HepG2 (cell line): ENCODE data around the gene TXNIP. TPM values are rescaled to one million over a fixed set of nuclear protein-coding genes. Genes with fewer than 3 reads are reported as not detected.

ENCODE experiments used
- CBX1 ChIP-seq: IDR thresholded peaks from one replicate; pipeline ENCODE4 v1.6.1; 2016; ENCODE audit warnings: antibody characterized with exemption, low read depth
- GLMP ChIP-seq: sonication (generic); formaldehyde crosslinking; IDR thresholded peaks from 2 replicates; pipeline ENCODE4 v1.9.0; 2021; ENCODE audit warnings: missing genetic modification reagents, mild to moderate bottlenecking, borderline replicate concordance
- GMEB2 ChIP-seq: IDR thresholded peaks from 2 replicates; pipeline ENCODE4 v1.6.1; 2016; ENCODE audit warnings: missing biosample characterization, missing genetic modification reagents, low read depth
- HOXA5 ChIP-seq: sonication (generic); formaldehyde crosslinking; IDR thresholded peaks from 2 replicates; pipeline ENCODE4 v1.4.0; 2020; ENCODE audit warnings: missing genetic modification reagents
- KLF12 ChIP-seq: sonication (generic); formaldehyde crosslinking; IDR thresholded peaks from 2 replicates; pipeline ENCODE4 v1.4.0; 2020; ENCODE audit warnings: missing genetic modification reagents, borderline replicate concordance
- MNT ChIP-seq: fragments of 450-650 bp; IDR thresholded peaks from 2 replicates; pipeline ENCODE4 v1.6.1; 2016
- NAIF1 ChIP-seq: sonication (generic); formaldehyde crosslinking; IDR thresholded peaks from 2 replicates; pipeline ENCODE4 v1.5.0; 2020; ENCODE audit warnings: mild to moderate bottlenecking, missing genetic modification reagents, borderline replicate concordance
- NR2F1 ChIP-seq, 2 experiments: fragments of 450-650 bp in 1 of 2; formaldehyde crosslinking in 1 of 2; IDR thresholded peaks; 2 replicates each; pipeline versions ENCODE4 v1.5.0 to v1.6.1; 2016 to 2020; ENCODE audit warnings: mild to moderate bottlenecking in 1 of 2, missing compliant biosample characterization in 1 of 2, missing genetic modification reagents in 1 of 2, moderate library complexity in 1 of 2
- SIN3B ChIP-seq: fragments of 150-350 bp; IDR thresholded peaks from 2 replicates; pipeline ENCODE4 v1.6.1; 2014; ENCODE audit warnings: low read length
- TOPORS ChIP-seq: sonication (generic); formaldehyde crosslinking; IDR thresholded peaks from 2 replicates; pipeline ENCODE4 v1.8.0; 2023; ENCODE audit warnings: mild to moderate bottlenecking, missing genetic modification reagents
- XBP1 ChIP-seq: sonication (generic); formaldehyde crosslinking; IDR thresholded peaks from 2 replicates; pipeline ENCODE4 v1.5.0; 2020; ENCODE audit warnings: missing genetic modification reagents
- ZNF280B ChIP-seq: sonication (generic); formaldehyde crosslinking; IDR thresholded peaks from 2 replicates; pipeline ENCODE4 v1.5.0; 2020; ENCODE audit warnings: missing genetic modification reagents, mild to moderate bottlenecking, borderline replicate concordance
- ZNF629 ChIP-seq: sonication (generic); formaldehyde crosslinking; conservative IDR thresholded peaks from 2 replicates; pipeline ENCODE4 v1.5.0; 2020; ENCODE audit warnings: missing genetic modification reagents
- ZNF691 ChIP-seq: sonication (generic); formaldehyde crosslinking; IDR thresholded peaks from 2 replicates; pipeline ENCODE4 v1.4.0; 2020; ENCODE audit warnings: missing genetic modification reagents, low read depth, mild to moderate bottlenecking, borderline replicate concordance
- ZNF749 ChIP-seq: sonication (generic); formaldehyde crosslinking; IDR thresholded peaks from 2 replicates; pipeline ENCODE4 v1.8.0; 2022; ENCODE audit warnings: mild to moderate bottlenecking, missing genetic modification reagents, moderate library complexity, borderline replicate concordance
- ZNF772 ChIP-seq: sonication (generic); formaldehyde crosslinking; IDR thresholded peaks from 2 replicates; pipeline ENCODE4 v1.5.0; 2020; ENCODE audit warnings: mild to moderate bottlenecking, missing genetic modification reagents
- ZNF784 ChIP-seq: sonication (generic); formaldehyde crosslinking; IDR thresholded peaks from 2 replicates; pipeline ENCODE4 v1.5.1; 2020; ENCODE audit warnings: missing genetic modification reagents, mild to moderate bottlenecking, borderline replicate concordance
- ZSCAN12 ChIP-seq: sonication (generic); formaldehyde crosslinking; IDR thresholded peaks from 2 replicates; pipeline ENCODE4 v1.9.0; 2021; ENCODE audit warnings: mild to moderate bottlenecking, missing genetic modification reagents
- ZSCAN30 ChIP-seq: sonication (generic); formaldehyde crosslinking; IDR thresholded peaks from 2 replicates; pipeline ENCODE4 v1.5.0; 2020; ENCODE audit warnings: mild to moderate bottlenecking, missing genetic modification reagents
- polyA plus RNA-seq, 8 experiments: library from polyadenylated mRNA; depleted of rRNA in 3 of 8; stranded (reverse) in 7 of 8; unstranded in 1 of 8; fragments of >200 nt; fragmentation: Illumina TruSeq in 4 of 8; extraction: Trizol in 4 of 8; gene quantifications; 2 replicates each; pipeline versions ENCODE4 v1.2.1 to v1.2.3, GENCODE V29; 2011 to 2016; ENCODE audit warnings: low read depth in 4 of 8, missing spikeins in 1 of 8, mixed read lengths in 1 of 8; ENCODE audit not compliant: insufficient read depth in 1 of 8
- total RNA-seq, 5 experiments: library from RNA; depleted of rRNA; stranded (reverse); fragments of >200 nt; fragmentation: Illumina TruSeq; extraction: Trizol; gene quantifications; 2 replicates each; pipeline ENCODE4 v1.2.3, GENCODE V29; 2016; ENCODE audit warnings: low read depth in 1 of 5

TXNIP gene
- total and polyA plus RNA-seq, 2 of the 13 experiments (the other 11 are each of a cell fraction or from before 2014, with no cell fraction given) = 24.4 to 237 TPM

- TF ChIP-seq ZNF691 (CRISPR knock-in tag) (no peak), ZSCAN12 (CRISPR knock-in tag) (no peak), XBP1 (CRISPR knock-in tag) (no peak), SIN3B (no peak), ZNF772 (CRISPR knock-in tag) (0 out of 2 replicates have a peak, but pooled peaks have one; percentile 47), ZNF784 (CRISPR knock-in tag) (no peak), GMEB2 (CRISPR knock-in tag) (no peak), TOPORS (CRISPR knock-in tag) (no peak), NR2F1 (CRISPR knock-in tag; IDR thresholded peaks at IDR 0.05) (peak; percentile 24 to 43; a peak in 3 of 4 replicates), NAIF1 (no peak), HOXA5 (no peak), ZNF749 (no peak), MNT (no peak), ZNF629 (CRISPR knock-in tag) (no peak), ZSCAN30 (CRISPR knock-in tag) (no peak), KLF12 (CRISPR knock-in tag) (no peak), ZNF280B (CRISPR knock-in tag) (no peak), CBX1 (no peak), GLMP (no peak)
These were observed 10.6 kb downstream of the TXNIP start (continued) for GRCh38 chr1:145985502-145986439.
